ENCODE measurements around the gene DPH2. TPM values are rescaled to one million over a fixed set of nuclear protein-coding genes. Genes with fewer than 3 reads are reported as not detected.

The DPH2 gene
- total RNA-seq, 4 donors from 2014 or later, result 13.1 to 29.4 (median 17.1) TPM

DNA sequence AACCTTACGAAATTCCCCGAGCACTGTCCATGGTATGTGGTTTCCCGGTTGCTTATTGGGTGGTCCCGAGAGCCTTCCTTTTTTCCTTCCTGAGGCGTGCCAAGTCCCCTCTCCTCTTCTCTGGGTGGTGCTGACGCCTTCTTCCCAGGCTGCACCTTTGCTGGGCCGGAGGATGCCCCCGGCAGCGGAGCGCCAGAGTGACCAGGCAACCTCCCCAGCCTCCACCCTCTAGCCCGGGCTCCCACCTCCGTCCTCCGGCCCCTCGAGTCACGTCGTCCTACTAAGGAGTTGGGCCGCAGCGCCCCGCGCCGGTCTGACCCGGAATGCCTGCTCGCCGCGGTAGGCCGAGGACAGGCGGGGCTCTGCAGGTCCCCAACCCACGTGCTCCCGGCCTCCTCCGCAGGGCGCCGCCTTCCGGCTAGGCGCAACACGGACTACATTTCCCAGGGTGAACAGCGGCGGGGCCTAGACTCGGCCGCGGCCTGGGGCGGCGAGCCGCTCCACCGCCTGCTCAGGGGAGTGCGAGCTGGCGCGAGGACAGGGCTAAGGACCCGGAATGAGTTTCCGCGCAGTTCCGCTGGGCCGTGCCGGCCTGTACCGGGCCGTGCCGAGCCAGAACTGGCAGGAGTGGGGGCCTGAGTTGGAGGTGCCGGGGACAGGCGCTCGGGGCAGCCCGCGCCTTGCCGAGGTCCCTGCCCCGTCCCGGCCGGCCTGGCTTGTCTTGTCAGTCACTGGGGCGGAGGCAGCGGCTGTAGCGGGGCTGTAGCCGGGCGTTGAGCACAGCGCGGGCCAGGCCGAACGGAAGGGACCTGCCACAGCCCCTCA lies 23.4 kb upstream of the DPH2 start, which contains the start of gene IPO13:
IPO13 (plus strand) TSS at position 715 of the 825 bp plus-strand sequence. CDS start 651 bp downstream, outside the sequence.
- TF ChIP-seq CTCF (IDR thresholded peaks at IDR 0.05) (peak; percentile 64 to 95 (median 78)), POLR2AphosphoS5 (IDR thresholded peaks at IDR 0.05) (peak; percentile 75 to 85 (median 78)), POLR2A (IDR thresholded peaks at IDR 0.05) (peak; percentile 77), EP300 (IDR thresholded peaks at IDR 0.05; ENCODE audit: low read depth) (no peak)
- WGBS, 2 donors (ENCODE audit: low coverage in 1 of 2), result 0 to 2% methylated on average over 2 to 54 of the region's 74 CpGs
- intact Hi-C loops (cut with DNase I; ENCODE audit: low total_unique reads), result no loop called here

DNA sequence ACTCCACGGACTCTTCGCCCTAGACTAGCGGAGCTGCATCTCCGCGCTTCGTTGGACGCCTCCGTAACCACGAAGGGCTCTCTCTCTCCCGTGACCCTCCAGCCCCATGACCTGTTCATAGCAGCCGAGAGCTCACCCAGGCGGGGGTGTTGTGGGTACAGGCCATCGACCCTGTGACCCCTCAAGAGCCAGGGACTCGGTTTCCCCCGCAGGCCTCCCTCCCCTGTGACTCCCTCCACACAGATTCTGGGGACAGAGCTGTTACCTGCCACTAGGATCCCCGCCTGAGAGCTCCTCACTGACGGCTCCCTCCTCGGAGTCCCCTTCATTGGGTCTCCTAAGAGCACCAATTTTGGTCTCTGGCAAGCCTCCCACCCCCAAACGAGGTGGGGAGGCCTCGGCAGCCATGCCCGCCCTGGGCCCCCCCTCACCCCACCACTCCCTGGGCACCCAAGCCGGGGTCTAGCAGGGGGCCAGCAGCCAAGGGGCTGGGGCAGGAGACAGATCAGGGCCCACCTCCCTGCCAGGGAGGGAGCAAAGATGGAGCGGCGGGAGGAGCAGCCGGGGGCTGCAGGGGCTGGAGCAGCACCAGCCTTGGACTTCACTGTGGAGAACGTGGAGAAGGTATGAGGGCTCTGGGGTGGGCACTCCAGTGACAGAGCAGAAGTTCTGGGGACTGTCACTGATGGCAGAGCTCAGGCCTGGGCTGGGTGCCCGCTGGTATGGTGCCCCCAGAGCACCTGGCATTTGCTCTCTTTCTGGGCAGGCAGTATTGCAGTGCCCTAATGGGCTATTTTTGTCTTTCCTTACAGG lies 22.5 kb upstream of the DPH2 start:
- intact Hi-C loops (cut with DNase I; ENCODE audit: low total_unique reads) (no loop called here), in situ Hi-C loops (cut with MboI; ENCODE audit: low pct_ligation_motif_present in 1 of 4, low pct_unique_long_range_greater_than_20kb in 1 of 4, low sequenced_read_pairs in 3 of 4) (loop anchor here in 1 of 4 donors (25.0 kb wide), 1 partner anchor 410 kb away; the partner anchor contains the start of gene PTPRF)
- TF ChIP-seq CTCF (IDR thresholded peaks at IDR 0.05), result no peak
- no peak for TF ChIP-seq EP300 (IDR thresholded peaks at IDR 0.05; ENCODE audit: low read depth)
- TF ChIP-seq POLR2A (IDR thresholded peaks at IDR 0.05), result no peak
- TF ChIP-seq POLR2AphosphoS5 (IDR thresholded peaks at IDR 0.05), result no peak
- Histone ChIP-seq H3K4me1 (peaks cover 14 to 40% (median 23%) of the 10 kb centered on the region in 4 donors), H3K27ac (peak overlapping the region; percentile 88 to 93 (median 90)), H3K27me3 (no peaks in the 10 kb centered on the region), H3K4me3 (peak overlapping the region; percentile 70 to 83 (median 74)), H3K36me3 (no peaks in the 10 kb centered on the region), H3K9me3 (no peaks in the 10 kb centered on the region)
- WGBS, 2 donors (ENCODE audit: low coverage in 1 of 2), result 5% methylated on average over 25 of the region's 27 CpGs; no CpG with 5 or more reads in 1 of the 2 donors
- DNase-seq, result no peak

More for the DNA sequence above, 23.4 kb upstream of the DPH2 start, which contains the start of gene IPO13:
- DNase-seq, result peak; percentile 97
- H3K4me1 ChIP-seq, result peaks cover 14 to 43% (median 23%) of the 10 kb centered on the region in 4 donors
- in situ Hi-C loops (cut with MboI; ENCODE audit: low pct_ligation_motif_present in 1 of 4, low pct_unique_long_range_greater_than_20kb in 1 of 4, low sequenced_read_pairs in 3 of 4), result loop anchor here in 1 of 4 donors (25.0 kb wide), 1 partner anchor 409 kb away; the partner anchor contains the start of gene PTPRF
- H3K4me3 ChIP-seq, result peak within 1 kb of the TSS; percentile 70 to 83 (median 74)
- H3K27me3 ChIP-seq, result no peaks in the 10 kb centered on the region
- no peaks in the 10 kb centered on the region for H3K36me3 ChIP-seq
- peak within 1 kb of the TSS; percentile 88 to 93 (median 90) for H3K27ac ChIP-seq
- H3K9me3 ChIP-seq, result no peaks in the 10 kb centered on the region

DNA sequence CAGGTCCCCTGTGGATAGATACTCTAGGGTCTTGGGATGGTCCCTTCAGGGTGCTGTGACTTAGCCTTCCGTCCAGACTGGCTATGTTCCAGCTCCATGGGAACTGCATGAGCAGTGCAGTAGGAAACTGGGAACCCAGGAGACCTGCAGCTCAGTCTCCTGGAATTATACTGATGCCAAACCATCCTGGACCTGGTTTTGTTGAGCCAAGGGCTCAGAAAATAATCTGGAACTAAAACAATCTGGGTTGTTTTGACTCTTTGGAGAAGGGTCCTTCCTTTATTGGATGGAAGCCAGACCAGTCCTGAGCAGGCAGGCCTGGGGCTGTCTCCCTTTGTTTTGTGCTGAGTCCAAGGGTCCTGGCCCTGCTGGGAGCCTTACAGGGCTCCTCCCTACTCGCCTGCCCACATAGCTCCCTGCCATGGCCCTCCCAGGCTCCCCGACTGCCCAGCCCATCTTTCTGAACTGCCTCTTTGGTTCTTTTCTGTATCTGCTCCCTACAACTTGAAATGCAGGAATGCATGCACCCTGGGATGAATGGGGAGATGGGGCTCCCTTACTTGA lies 21.9 kb upstream of the DPH2 start:
- H3K4me1 ChIP-seq, result peaks cover 14 to 37% (median 23%) of the 10 kb centered on the region in 4 donors
- no peak for TF ChIP-seq POLR2AphosphoS5 (IDR thresholded peaks at IDR 0.05)
- no peak for TF ChIP-seq POLR2A (IDR thresholded peaks at IDR 0.05)
- TF ChIP-seq CTCF (IDR thresholded peaks at IDR 0.05), result no peak
- no peak for TF ChIP-seq EP300 (IDR thresholded peaks at IDR 0.05; ENCODE audit: low read depth)
- intact Hi-C loops (cut with DNase I; ENCODE audit: low total_unique reads) (no loop called here), in situ Hi-C loops (cut with MboI; ENCODE audit: low pct_ligation_motif_present in 1 of 4, low pct_unique_long_range_greater_than_20kb in 1 of 4, low sequenced_read_pairs in 3 of 4) (loop anchor here in 1 of 4 donors (25.0 kb wide), 1 partner anchor 411 kb away; the partner anchor contains the start of gene PTPRF)
- peak overlapping the region in 3 of 4 donors; percentile 70 to 76 (median 71) for H3K4me3 ChIP-seq
- no peak for DNase-seq
- peak overlapping the region in 1 of 4 donors; percentile 91 for H3K27ac ChIP-seq
- H3K27me3 ChIP-seq, result no peaks in the 10 kb centered on the region
- WGBS, 2 donors (ENCODE audit: low coverage in 1 of 2), result 30 to 48% methylated on average over 2 to 3 of the region's 3 CpGs
- no peaks in the 10 kb centered on the region for H3K36me3 ChIP-seq
- H3K9me3 ChIP-seq, result no peaks in the 10 kb centered on the region

Data from transverse colon (tissue), 4 donors.